NCI-H748 (cell line): ENCODE measurements around the gene ACOXL.

Experiments
- DNase-seq: peaks from one replicate; lab custom pipeline; 2025; ENCODE audit not compliant: unreplicated experiment; lab: John Stamatoyannopoulos, UW

Gene ACOXL

GRCh38 chr2:111099402-111099801, 367.0 kb downstream of the ACOXL start:
- DNase-seq: no peak

- peak; percentile 10 for DNase-seq
These were observed 367.9 kb downstream of the ACOXL start for GRCh38 chr2:111100087-111100764.

- DNase-seq: no peak
These were observed 368.4 kb downstream of the ACOXL start for GRCh38 chr2:111100765-111101162.

- no peak for DNase-seq
These were observed 369.2 kb downstream of the ACOXL start for GRCh38 chr2:111101592-111101991.

- no peak for DNase-seq
These were observed 369.8 kb downstream of the ACOXL start for GRCh38 chr2:111102216-111102615.

- DNase-seq: no peak
These were observed 373.6 kb downstream of the ACOXL start for GRCh38 chr2:111105926-111106325.

- DNase-seq: no peak
These were observed 374.3 kb downstream of the ACOXL start for GRCh38 chr2:111106706-111107105.

- DNase-seq: no peak
These were observed 376.4 kb downstream of the ACOXL start for GRCh38 chr2:111108745-111109271.

GRCh38 chr2:111111101-111111755, 378.9 kb downstream of the ACOXL start:
- no peak for DNase-seq

- DNase-seq: no peak
These were observed 381.5 kb downstream of the ACOXL start for GRCh38 chr2:111113838-111114237.

GRCh38 chr2:111116011-111116746, 383.8 kb downstream of the ACOXL start:
- no peak for DNase-seq

GRCh38 chr2:111116843-111117597, 384.6 kb downstream of the ACOXL start:
- peak; percentile 88 for DNase-seq

GRCh38 chr2:111117598-111118480, 385.5 kb downstream of the ACOXL start:
- peak; percentile 72 for DNase-seq

- DNase-seq: no peak
These were observed 386.2 kb downstream of the ACOXL start for GRCh38 chr2:111118481-111118980.

- no peak for DNase-seq
These were observed 386.8 kb downstream of the ACOXL start for GRCh38 chr2:111118981-111119821.

GRCh38 chr2:111119822-111120252, 387.5 kb downstream of the ACOXL start:
- no peak for DNase-seq

- peak; percentile 92 for DNase-seq
These were observed 388.1 kb downstream of the ACOXL start, which contains the start of gene BCL2L11 for GRCh38 chr2:111120253-111121027. Gene BCL2L11, plus strand, starts transcription at chr2:111120914. Its CDS starts 2,832 bp downstream, at chr2:111123746.
